IPS-NIHi11 (cell line): ENCODE measurements around the gene GPATCH4.
"Not testable (repeated sequence)": the region's sequence is repeated elsewhere in the genome, so short reads cannot be mapped to it uniquely, and the experiment has no call there.

Source experiments
- DNase-seq: peaks from one replicate; pipeline ENCODE4 v3.0.0; 2012; ENCODE audit warnings: mixed read lengths, low spot score

Gene GPATCH4

GRCh38 chr1:156595016-156595415 lies 6.3 kb downstream of the GPATCH4 start:
- no peak for DNase-seq

GRCh38 chr1:156594190-156594589 lies 7.1 kb downstream of the GPATCH4 start:
- no peak for DNase-seq

GRCh38 chr1:156593661-156593989 lies 7.7 kb downstream of the GPATCH4 start:
- DNase-seq, result no peak

- DNase-seq, result no peak
Measured at GRCh38 chr1:156592910-156593660, 8.2 kb downstream of the GPATCH4 start.

GRCh38 chr1:156592158-156592909 lies 8.9 kb downstream of the GPATCH4 start:
- DNase-seq, result no peak

- DNase-seq, result peak; percentile 94
Measured at GRCh38 chr1:156591432-156592157, 9.7 kb downstream of the GPATCH4 start, which contains the start of gene NAXE. Gene NAXE (plus strand): TSS chr1:156591776. CDS start chr1:156591805, 29 bp downstream.

- DNase-seq, result no peak
Measured at GRCh38 chr1:156591181-156591431, 10.2 kb downstream of the GPATCH4 start.

- no peak for DNase-seq
Measured at GRCh38 chr1:156590326-156591180, 10.7 kb downstream of the GPATCH4 start.

- DNase-seq, result no peak
Measured at GRCh38 chr1:156589546-156589945, 11.7 kb downstream of the GPATCH4 start.

- not testable (repeated sequence) for DNase-seq
Measured at GRCh38 chr1:156587927-156588326, 13.4 kb downstream of the GPATCH4 start.

- no peak for DNase-seq
Measured at GRCh38 chr1:156586892-156587477, 14.3 kb downstream of the GPATCH4 start.

- no peak for DNase-seq
Measured at GRCh38 chr1:156586323-156586722, 15.0 kb downstream of the GPATCH4 start.

GRCh38 chr1:156584813-156585212 lies 16.5 kb downstream of the GPATCH4 start:
- peak; percentile 75 for DNase-seq

- peak; percentile 83 for DNase-seq
Measured at GRCh38 chr1:156583821-156584622, 17.3 kb downstream of the GPATCH4 start.

- no peak for DNase-seq
Measured at GRCh38 chr1:156582388-156583017, 18.8 kb downstream of the GPATCH4 start.

GRCh38 chr1:156581661-156582387 lies 19.5 kb downstream of the GPATCH4 start:
- no peak for DNase-seq

GRCh38 chr1:156579472-156579871 lies 21.8 kb downstream of the GPATCH4 start, which contains the start of gene TTC24:
Gene TTC24 (plus strand): TSS chr1:156579723. CDS start chr1:156581365, 1,642 bp downstream.
- no peak for DNase-seq

- DNase-seq, result no peak
Measured at GRCh38 chr1:156578055-156578454, 23.2 kb downstream of the GPATCH4 start.

- no peak for DNase-seq
Measured at GRCh38 chr1:156577550-156577949, 23.7 kb downstream of the GPATCH4 start.
